ENCODE measurements around the gene EHD4. TPM values are rescaled to one million over a fixed set of nuclear protein-coding genes. Genes with fewer than 3 reads are reported as not detected.

The EHD4 gene
- total RNA-seq, 2 donors from 2014 or later = 42.7 to 44.3 TPM

GRCh38 chr15:41848631-41849030 lies 123.7 kb downstream of the EHD4 start:
- ATAC-seq (no peak), DNase-seq (no peak)
- intact Hi-C loops (cut with DNase I, micrococcal nuclease) = no loop called here

GRCh38 chr15:41847981-41848380 lies 124.4 kb downstream of the EHD4 start:
- intact Hi-C loops (cut with DNase I, micrococcal nuclease) = no loop called here
- no peak for DNase-seq
- no peak for ATAC-seq

GRCh38 chr15:41847206-41847605 lies 125.2 kb downstream of the EHD4 start:
- intact Hi-C loops (cut with DNase I, micrococcal nuclease) = no loop called here
- ATAC-seq = no peak
- DNase-seq = no peak

Small RNAs within 50 kb of the gene (microRNA-seq; reads per million reads assigned to microRNA genes)
- 0 reads per million in 2 donors for gene MIR4310

Other genes starting within 250 kb of the EHD4 start
- 10 to 100 TPM; 12.2 to 15.2 TPM for gene MAPKBP1, start 198.1 kb downstream of the EHD4 start, total RNA-seq
- 10 to 100 TPM in 1 of 2 donors, 1 to 10 TPM in 1; 8.4 to 10.9 TPM for gene JMJD7, start 144.5 kb downstream of the EHD4 start, total RNA-seq
- gene PLA2G4B, start 133.7 kb downstream of the EHD4 start, total RNA-seq = 1 to 10 TPM; 3.4 to 4.1 TPM
- gene SPTBN5, start 78.5 kb downstream of the EHD4 start, total RNA-seq = 1 to 10 TPM in 1 of 2 donors, under 1 TPM in 1; 0.64 to 1.4 TPM
- not detected for gene PLA2G4E, start 48.5 kb upstream of the EHD4 start, total RNA-seq
- gene PLA2G4D, start 122.0 kb upstream of the EHD4 start, total RNA-seq = under 1 TPM; 0.18 to 0.31 TPM
- gene PLA2G4F, start 184.1 kb upstream of the EHD4 start, total RNA-seq = 10 to 100 TPM; 44.1 to 73.5 TPM
- 10 to 100 TPM; 56.0 to 56.2 TPM for gene VPS39, start 235.7 kb upstream of the EHD4 start, total RNA-seq